ENCODE measurements around the gene IL11. TPM values are rescaled to one million over a fixed set of nuclear protein-coding genes. Genes with fewer than 3 reads are reported as not detected.

IL11 gene
- total RNA-seq, 4 donors from 2014 or later = 0.48 TPM; not detected in 3

DNA sequence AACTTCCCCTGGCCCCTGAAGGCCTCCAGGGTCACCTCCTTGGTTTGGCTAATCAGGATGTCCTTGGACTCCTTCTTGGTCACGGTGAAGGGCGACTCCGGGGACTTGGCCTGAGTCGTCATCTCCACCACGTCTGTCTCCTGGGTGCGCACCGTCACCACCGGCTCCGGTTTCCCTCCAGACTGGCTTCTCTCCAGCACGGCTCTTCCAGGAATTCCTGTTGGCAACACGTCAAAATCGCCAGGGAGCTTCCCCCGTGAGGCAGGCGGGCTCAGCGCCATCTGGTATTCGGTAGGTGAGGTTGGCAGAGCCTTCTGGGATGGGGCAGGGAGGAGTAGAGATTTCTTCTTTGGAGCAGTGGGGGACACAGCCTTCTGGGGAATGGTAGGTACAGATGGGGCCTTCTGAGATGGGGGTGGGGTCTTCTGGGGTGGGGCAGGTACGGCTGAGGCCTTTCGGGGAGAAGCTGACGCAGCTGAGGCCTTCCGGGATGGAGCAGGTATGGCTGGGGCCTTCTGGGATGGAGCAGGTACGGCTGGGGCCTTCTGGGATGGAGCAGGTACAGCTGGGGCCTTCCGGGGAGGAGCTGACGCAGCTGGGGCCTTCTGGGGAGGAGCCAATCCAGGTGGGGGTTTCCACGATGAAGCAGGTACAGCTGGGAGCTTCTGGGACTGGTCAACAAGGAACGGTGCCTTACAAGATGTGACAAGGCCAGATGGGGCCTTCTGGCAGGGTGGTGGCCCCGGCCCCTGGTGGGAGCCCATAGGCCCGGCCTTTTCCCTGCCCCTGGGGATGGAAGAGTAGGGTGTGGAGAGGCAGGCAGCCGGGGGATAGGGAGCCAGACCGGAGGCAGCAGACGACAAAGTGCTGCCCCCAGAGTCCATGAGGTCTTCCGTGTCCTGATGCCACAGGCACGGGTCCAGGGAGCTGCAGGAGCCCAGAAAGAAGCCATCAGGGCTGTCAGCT, 11.0 kb downstream of the IL11 start:
- H3K27ac ChIP-seq = no peak overlapping the region
- peaks cover 31% of the 10 kb centered on the region for H3K27me3 ChIP-seq
- 77 to 79% methylated on average over 7 to 32 of the region's 32 CpGs for WGBS, 2 donors (ENCODE audit: low coverage in 1 of 2)
- DNase-seq = no peak
- H3K36me3 ChIP-seq = no peaks in the 10 kb centered on the region
- TF ChIP-seq POLR2AphosphoS5 (IDR thresholded peaks at IDR 0.05) = no peak
- TF ChIP-seq, protein P1, sequence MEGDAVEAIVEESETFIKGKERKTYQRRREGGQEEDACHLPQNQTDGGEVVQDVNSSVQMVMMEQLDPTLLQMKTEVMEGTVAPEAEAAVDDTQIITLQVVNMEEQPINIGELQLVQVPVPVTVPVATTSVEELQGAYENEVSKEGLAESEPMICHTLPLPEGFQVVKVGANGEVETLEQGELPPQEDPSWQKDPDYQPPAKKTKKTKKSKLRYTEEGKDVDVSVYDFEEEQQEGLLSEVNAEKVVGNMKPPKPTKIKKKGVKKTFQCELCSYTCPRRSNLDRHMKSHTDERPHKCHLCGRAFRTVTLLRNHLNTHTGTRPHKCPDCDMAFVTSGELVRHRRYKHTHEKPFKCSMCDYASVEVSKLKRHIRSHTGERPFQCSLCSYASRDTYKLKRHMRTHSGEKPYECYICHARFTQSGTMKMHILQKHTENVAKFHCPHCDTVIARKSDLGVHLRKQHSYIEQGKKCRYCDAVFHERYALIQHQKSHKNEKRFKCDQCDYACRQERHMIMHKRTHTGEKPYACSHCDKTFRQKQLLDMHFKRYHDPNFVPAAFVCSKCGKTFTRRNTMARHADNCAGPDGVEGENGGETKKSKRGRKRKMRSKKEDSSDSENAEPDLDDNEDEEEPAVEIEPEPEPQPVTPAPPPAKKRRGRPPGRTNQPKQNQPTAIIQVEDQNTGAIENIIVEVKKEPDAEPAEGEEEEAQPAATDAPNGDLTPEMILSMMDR (IDR thresholded peaks at IDR 0.05) = no peak
- no peak for TF ChIP-seq POLR2A (IDR thresholded peaks at IDR 0.05)
- TF ChIP-seq EP300 (IDR thresholded peaks at IDR 0.05; ENCODE audit: low read depth) = no peak
- peaks cover 6 to 11% (median 6%) of the 10 kb centered on the region in 4 donors for H3K4me1 ChIP-seq
- H3K4me3 ChIP-seq = no peak overlapping the region
- intact Hi-C loops (cut with DNase I; ENCODE audit: low total_unique reads) = no loop called here
- in situ Hi-C loops (cut with MboI; ENCODE audit: low pct_ligation_motif_present in 1 of 4, low pct_unique_long_range_greater_than_20kb in 1 of 4, low sequenced_read_pairs in 3 of 4) = no loop called here
- no peaks in the 10 kb centered on the region for H3K9me3 ChIP-seq

DNA sequence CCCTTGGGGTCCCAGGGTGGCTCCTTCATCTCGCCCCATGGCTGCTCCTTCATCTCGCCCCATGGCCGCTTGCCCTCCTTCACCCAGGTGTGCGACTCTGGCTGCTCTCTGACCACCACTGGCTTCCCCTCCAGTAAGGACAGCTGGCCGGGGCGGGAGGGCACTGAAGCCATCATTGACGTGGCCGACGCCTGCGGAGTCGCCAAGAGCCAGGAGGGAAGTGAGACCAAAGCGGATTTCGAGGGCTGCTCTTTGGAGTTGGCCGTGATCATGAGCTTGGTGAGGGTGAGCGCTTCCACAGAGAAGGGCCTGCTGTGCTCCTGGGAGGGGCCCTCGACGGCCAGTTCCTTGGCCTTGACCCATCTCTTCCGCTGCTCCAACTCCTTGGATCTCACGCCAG, 11.8 kb downstream of the IL11 start:
- TF ChIP-seq EP300 (IDR thresholded peaks at IDR 0.05; ENCODE audit: low read depth) (no peak), POLR2AphosphoS5 (IDR thresholded peaks at IDR 0.05) (no peak), POLR2A (IDR thresholded peaks at IDR 0.05) (no peak)
- TF ChIP-seq, protein P1 (IDR thresholded peaks at IDR 0.05) = no peak
- WGBS, 2 donors (ENCODE audit: low coverage in 1 of 2) = 96% methylated on average over 19 of the region's 19 CpGs; no CpG with 5 or more reads in 1 of the 2 donors
- DNase-seq = no peak
- Histone ChIP-seq H3K27me3 (peaks cover 39% of the 10 kb centered on the region), H3K9me3 (no peaks in the 10 kb centered on the region), H3K4me1 (peaks cover 8 to 18% (median 13%) of the 10 kb centered on the region in 4 donors), H3K4me3 (no peak overlapping the region), H3K36me3 (no peaks in the 10 kb centered on the region), H3K27ac (no peak overlapping the region)
- in situ Hi-C loops (cut with MboI; ENCODE audit: low pct_ligation_motif_present in 1 of 4, low pct_unique_long_range_greater_than_20kb in 1 of 4, low sequenced_read_pairs in 3 of 4) (no loop called here), intact Hi-C loops (cut with DNase I; ENCODE audit: low total_unique reads) (no loop called here)

DNA sequence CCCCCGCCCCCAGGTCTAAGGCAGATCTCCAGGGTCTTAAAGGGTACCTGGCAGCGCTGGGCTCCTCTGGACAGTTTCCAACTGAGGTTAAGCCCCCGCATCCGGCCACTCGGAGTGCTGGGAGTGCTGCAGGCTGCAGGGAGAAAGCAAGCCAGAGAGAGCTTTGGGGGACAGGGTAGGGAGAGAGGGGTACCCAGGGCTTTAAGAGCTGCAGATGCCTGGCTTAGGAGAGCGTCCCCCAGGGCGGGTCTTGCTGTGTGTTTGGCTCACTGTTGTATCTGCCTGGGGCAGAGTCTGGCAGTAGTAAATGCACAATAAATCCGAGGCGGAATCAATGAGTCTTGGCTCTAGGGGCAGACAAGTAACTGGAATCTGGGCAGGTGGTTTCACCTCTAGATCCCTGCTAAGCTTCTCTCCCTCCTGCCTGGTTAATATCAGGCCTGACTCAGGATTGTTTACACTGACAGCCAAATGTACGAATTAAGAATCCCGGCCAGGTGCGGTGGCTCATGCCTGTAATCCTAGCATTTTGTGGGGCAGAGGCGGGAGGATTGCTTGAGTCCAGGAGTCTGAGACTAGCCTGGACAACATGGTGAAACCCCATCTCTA, 14.9 kb downstream of the IL11 start:
- WGBS, 2 donors (ENCODE audit: low coverage in 1 of 2) = 27% methylated on average over 8 of the region's 13 CpGs; no CpG with 5 or more reads in 1 of the 2 donors
- in situ Hi-C loops (cut with MboI; ENCODE audit: low pct_ligation_motif_present in 1 of 4, low pct_unique_long_range_greater_than_20kb in 1 of 4, low sequenced_read_pairs in 3 of 4) = no loop called here
- no peak for DNase-seq
- no peak overlapping the region for H3K4me3 ChIP-seq
- no peaks in the 10 kb centered on the region for H3K9me3 ChIP-seq
- intact Hi-C loops (cut with DNase I; ENCODE audit: low total_unique reads) = no loop called here
- H3K27me3 ChIP-seq = peaks cover 63% of the 10 kb centered on the region
- no peak overlapping the region for H3K27ac ChIP-seq
- no peaks in the 10 kb centered on the region for H3K36me3 ChIP-seq
- peaks cover 17 to 39% (median 19%) of the 10 kb centered on the region in 4 donors for H3K4me1 ChIP-seq
- TF ChIP-seq POLR2AphosphoS5 (IDR thresholded peaks at IDR 0.05) (no peak), EP300 (IDR thresholded peaks at IDR 0.05; ENCODE audit: low read depth) (no peak), POLR2A (IDR thresholded peaks at IDR 0.05) (no peak)
- TF ChIP-seq, protein P1 (IDR thresholded peaks at IDR 0.05) = no peak

DNA sequence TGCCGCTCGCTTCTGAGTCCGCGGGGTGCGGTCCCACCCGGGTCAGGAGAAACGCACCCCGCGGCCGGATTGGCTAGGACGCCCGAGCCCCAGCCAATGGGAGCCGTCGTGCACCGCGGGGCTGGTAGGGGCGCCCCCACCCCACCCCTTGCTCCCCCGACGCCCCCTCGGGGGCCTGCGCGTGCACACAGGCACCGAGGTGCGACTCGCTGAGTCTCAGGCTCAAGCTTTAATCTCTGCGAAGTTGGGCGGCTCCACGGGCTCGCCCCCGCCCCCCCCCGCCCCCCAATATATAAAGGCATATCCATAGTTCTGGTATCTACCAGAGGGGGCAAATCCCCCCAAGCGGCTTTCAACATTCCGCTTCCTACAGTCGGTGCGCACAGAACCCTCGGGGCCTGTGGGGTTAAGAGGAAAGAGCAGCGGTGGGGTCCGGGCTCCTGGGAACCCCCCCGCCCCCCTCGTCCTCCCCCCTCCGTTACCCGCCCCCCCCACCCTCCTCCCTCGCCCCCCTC, 15.5 kb downstream of the IL11 start, which contains the start of gene COX6B2:
COX6B2 (minus strand) TSS at position 22 of the 515 bp plus-strand sequence. CDS start 198 bp downstream, outside the sequence.
- no peak for TF ChIP-seq POLR2A (IDR thresholded peaks at IDR 0.05)
- TF ChIP-seq EP300 (IDR thresholded peaks at IDR 0.05; ENCODE audit: low read depth) = no peak
- no peak for TF ChIP-seq POLR2AphosphoS5 (IDR thresholded peaks at IDR 0.05)
- TF ChIP-seq, protein P1 (IDR thresholded peaks at IDR 0.05) = no peak
- Histone ChIP-seq H3K9me3 (no peaks in the 10 kb centered on the region), H3K27ac (peak within 1 kb of the TSS in 3 of 4 donors; percentile 1 to 64 (median 50)), H3K36me3 (no peaks in the 10 kb centered on the region), H3K4me3 (peak within 1 kb of the TSS; percentile 1 to 50 (median 27)), H3K4me1 (peaks cover 17 to 39% (median 19%) of the 10 kb centered on the region in 4 donors), H3K27me3 (peaks cover 63% of the 10 kb centered on the region)
- in situ Hi-C loops (cut with MboI; ENCODE audit: low pct_ligation_motif_present in 1 of 4, low pct_unique_long_range_greater_than_20kb in 1 of 4, low sequenced_read_pairs in 3 of 4) (no loop called here), intact Hi-C loops (cut with DNase I; ENCODE audit: low total_unique reads) (no loop called here)
- no peak for DNase-seq
- 4% methylated on average over 18 of the region's 43 CpGs; no CpG with 5 or more reads in 1 of the 2 donors for WGBS, 2 donors (ENCODE audit: low coverage in 1 of 2)

Data from transverse colon (tissue), 4 donors.